Right lobe of liver (tissue), 6 donors: ENCODE results near the gene MAPT. TPM values are rescaled to one million over a fixed set of nuclear protein-coding genes. Genes with fewer than 3 reads are reported as not detected.

Experiments used
- ATAC-seq, 4 donors: fragments of 200-7000 bp; cut with Tn5 transposase; one replicate each; pipeline ENCODE4 v1.9.1; 2020; ENCODE audit warnings: mild to moderate bottlenecking in 4 of 4, moderate library complexity in 4 of 4
- DNase-seq, 3 donors: peaks; one replicate each; pipeline ENCODE4 v3.0.0-alpha.2; 2020
- H3K27ac ChIP-seq, 3 donors: fragments of 200-600 bp; one replicate each; pipeline ENCODE4 v1.8.0; 2022
- H3K27me3 ChIP-seq, 2 donors: fragments of 200-600 bp; one replicate each; pipeline ENCODE4 v1.8.0; 2022
- H3K36me3 ChIP-seq, 4 donors: fragments of 200-600 bp; sonication (generic) in 1 of 4; one replicate each; pipeline versions ENCODE4 v1.5.1 to v1.8.0; 2017 to 2022; ENCODE audit warnings: control low read depth in 1 of 4
- H3K4me1 ChIP-seq, 4 donors: fragments of 200-600 bp; sonication (generic) in 1 of 4; one replicate each; pipeline versions ENCODE4 v1.5.1 to v1.8.0; 2017 to 2022; ENCODE audit warnings: control low read depth in 1 of 4
- H3K4me3 ChIP-seq, 3 donors: fragments of 200-600 bp; one replicate each; pipeline ENCODE4 v1.8.0; 2022
- H3K9me3 ChIP-seq, 4 donors: fragments of 200-600 bp; sonication (generic) in 1 of 4; one replicate each; pipeline versions ENCODE4 v1.5.1 to v1.8.0; 2017 to 2022; ENCODE audit warnings: control low read depth in 1 of 4
- POLR2A ChIP-seq: fragments of 450-650 bp; IDR thresholded peaks from one replicate; pipeline ENCODE4 v1.6.1; 2017; ENCODE audit warnings: antibody characterized with exemption, mild to moderate bottlenecking
- WGBS: methylation state at CpG from one replicate; pipeline ENCODE4 v1.1.6; 2018; ENCODE audit warnings: low coverage, low lambda C conversion rate; ENCODE audit not compliant: insufficient coverage; ENCODE audit errors: missing lambda C conversion rate; 5-methylcytosine and 5-hydroxymethylcytosine counted together
- intact Hi-C, 2 donors: fragments of 100-400 bp; cut with DNase I; formaldehyde crosslinking; loops; one replicate each; pipeline versions ENCODE4 v1.11.2 to v1.14.1; 2022
- total RNA-seq, 6 experiments: library from RNA; depleted of rRNA in 2 of 6; stranded (reverse); fragments of >200 nt in 2 of 6; fragmentation: NEBNext Ultra II Directional in 3 of 6; extraction: Animal tissue kit (Norgen Biotek cat#: 25700) in 3 of 6; gene quantifications; one replicate each; pipeline versions ENCODE4 v1.1.0 to v1.2.4, GENCODE V29; 2016 to 2023
- TF ChIP-seq, protein P1 (sequence below), 4 donors: fragments of 200-600 bp in 3 of 4; fragments of 450-650 bp in 1 of 4; IDR thresholded peaks; one replicate each; pipeline versions ENCODE4 v1.5.1 to v1.8.0; 2016 to 2022; ENCODE audit warnings: antibody characterized with exemption in 4 of 4, mild to moderate bottlenecking in 2 of 4
- donor health status: DM: no; HTN: yes; CAD: no.
- donor health status: DM: no; HTN: no; CAD: no.
- donor health status: DM: no; HTN: no; CAD: no.
- donor health status: DM: no; HTN: yes; CAD: no.
- donor health status: DM: no; HTN: yes; CAD: no.

MAPT gene
- total RNA-seq, 6 experiments from 2014 or later = 0.39 to 4.9 (median 0.59) TPM

- intact Hi-C loops = no loop called here
Measured at GRCh38 chr17:45976391-45976754, 82.0 kb downstream of the MAPT start.

GRCh38 chr17:45976755-45977505 is 82.6 kb downstream of the MAPT start:
- H3K9me3 ChIP-seq = no peaks in the 10 kb centered on the region
- intact Hi-C loops = no loop called here
- no peaks in the 10 kb centered on the region for H3K4me1 ChIP-seq
- H3K27ac ChIP-seq = no peak overlapping the region
- 40% methylated on average over 1 of the region's 18 CpGs for WGBS
- H3K4me3 ChIP-seq = no peak overlapping the region
- DNase-seq = no peak
- TF ChIP-seq POLR2A = no peak
- TF ChIP-seq, protein P1, sequence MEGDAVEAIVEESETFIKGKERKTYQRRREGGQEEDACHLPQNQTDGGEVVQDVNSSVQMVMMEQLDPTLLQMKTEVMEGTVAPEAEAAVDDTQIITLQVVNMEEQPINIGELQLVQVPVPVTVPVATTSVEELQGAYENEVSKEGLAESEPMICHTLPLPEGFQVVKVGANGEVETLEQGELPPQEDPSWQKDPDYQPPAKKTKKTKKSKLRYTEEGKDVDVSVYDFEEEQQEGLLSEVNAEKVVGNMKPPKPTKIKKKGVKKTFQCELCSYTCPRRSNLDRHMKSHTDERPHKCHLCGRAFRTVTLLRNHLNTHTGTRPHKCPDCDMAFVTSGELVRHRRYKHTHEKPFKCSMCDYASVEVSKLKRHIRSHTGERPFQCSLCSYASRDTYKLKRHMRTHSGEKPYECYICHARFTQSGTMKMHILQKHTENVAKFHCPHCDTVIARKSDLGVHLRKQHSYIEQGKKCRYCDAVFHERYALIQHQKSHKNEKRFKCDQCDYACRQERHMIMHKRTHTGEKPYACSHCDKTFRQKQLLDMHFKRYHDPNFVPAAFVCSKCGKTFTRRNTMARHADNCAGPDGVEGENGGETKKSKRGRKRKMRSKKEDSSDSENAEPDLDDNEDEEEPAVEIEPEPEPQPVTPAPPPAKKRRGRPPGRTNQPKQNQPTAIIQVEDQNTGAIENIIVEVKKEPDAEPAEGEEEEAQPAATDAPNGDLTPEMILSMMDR (IDR thresholded peaks at IDR 0.05) = no peak
- ATAC-seq = no peak
- no peaks in the 10 kb centered on the region for H3K36me3 ChIP-seq
- H3K27me3 ChIP-seq = no peaks in the 10 kb centered on the region

More at GRCh38 chr17:45976391-45976754, 82.0 kb downstream of the MAPT start:
- H3K27me3 ChIP-seq = no peaks in the 10 kb centered on the region
- TF ChIP-seq, protein P1 (IDR thresholded peaks at IDR 0.05) = no peak
- TF ChIP-seq POLR2A = no peak
- no peak for DNase-seq
- H3K4me1 ChIP-seq = no peaks in the 10 kb centered on the region
- no peak for ATAC-seq
- no peaks in the 10 kb centered on the region for H3K9me3 ChIP-seq
- 100% methylated on average over 1 of the region's 2 CpGs for WGBS
- no peaks in the 10 kb centered on the region for H3K36me3 ChIP-seq
- no peak overlapping the region for H3K27ac ChIP-seq
- no peak overlapping the region for H3K4me3 ChIP-seq

DNA sequence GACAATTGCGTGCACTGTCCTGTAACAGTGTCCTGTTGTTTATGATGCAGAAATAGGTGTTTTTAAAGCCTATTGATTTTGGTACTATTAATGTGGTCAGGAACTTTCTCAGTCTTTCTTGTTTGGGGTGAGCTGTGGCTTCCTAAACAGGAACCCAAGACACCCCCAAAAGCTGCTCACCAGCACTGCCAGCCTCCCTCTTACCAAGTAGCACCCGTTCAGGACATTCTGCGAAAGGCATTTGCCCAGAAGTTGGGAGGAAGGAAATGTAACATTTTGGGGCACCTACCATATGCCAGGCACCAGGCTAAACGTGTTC is 83.1 kb downstream of the MAPT start:
- ATAC-seq = no peak
- no peaks in the 10 kb centered on the region for H3K9me3 ChIP-seq
- no peak overlapping the region for H3K27ac ChIP-seq
- no peak overlapping the region for H3K4me3 ChIP-seq
- TF ChIP-seq POLR2A = no peak
- TF ChIP-seq, protein P1 (IDR thresholded peaks at IDR 0.05) = no peak
- DNase-seq = no peak
- no peaks in the 10 kb centered on the region for H3K36me3 ChIP-seq
- no peaks in the 10 kb centered on the region for H3K27me3 ChIP-seq
- WGBS = 73% methylated on average over 3 of the region's 4 CpGs
- H3K4me1 ChIP-seq = no peaks in the 10 kb centered on the region
- intact Hi-C loops = no loop called here

DNA sequence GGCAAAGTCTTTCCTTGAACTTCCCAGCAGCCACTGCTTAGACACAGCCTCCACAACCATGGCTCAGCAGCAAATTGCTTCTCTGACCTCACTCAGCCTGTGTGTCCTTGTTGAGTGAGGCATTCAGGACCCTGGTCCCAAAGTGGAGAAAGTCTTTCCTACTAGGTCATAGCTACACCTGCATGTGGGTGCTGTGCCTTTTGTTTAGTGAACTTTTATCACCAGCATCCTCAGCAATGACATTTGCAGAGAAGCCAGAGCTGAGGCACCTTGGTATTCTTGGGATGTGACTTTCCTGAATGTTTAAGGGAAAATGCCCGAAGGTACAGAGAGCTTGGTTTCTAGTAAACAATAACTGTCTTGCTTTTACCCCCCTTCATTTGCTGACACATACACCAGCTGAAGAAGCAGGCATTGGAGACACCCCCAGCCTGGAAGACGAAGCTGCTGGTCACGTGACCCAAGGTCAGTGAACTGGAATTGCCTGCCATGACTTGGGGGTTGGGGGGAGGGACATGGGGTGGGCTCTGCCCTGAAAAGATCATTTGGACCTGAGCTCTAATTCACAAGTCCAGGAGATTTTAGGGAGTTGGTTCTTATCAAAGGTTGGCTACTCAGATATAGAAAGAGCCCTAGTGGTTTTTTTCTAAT is 83.7 kb downstream of the MAPT start:
- intact Hi-C loops = no loop called here
- H3K9me3 ChIP-seq = no peaks in the 10 kb centered on the region
- 84% methylated on average over 3 of the region's 3 CpGs for WGBS
- H3K4me3 ChIP-seq = no peak overlapping the region
- DNase-seq = no peak
- H3K4me1 ChIP-seq = no peaks in the 10 kb centered on the region
- no peak for TF ChIP-seq POLR2A
- TF ChIP-seq, protein P1 (IDR thresholded peaks at IDR 0.05) = no peak
- no peaks in the 10 kb centered on the region for H3K36me3 ChIP-seq
- no peaks in the 10 kb centered on the region for H3K27me3 ChIP-seq
- H3K27ac ChIP-seq = no peak overlapping the region
- ATAC-seq = no peak
